HG03045 (cell line): ENCODE results near the gene FOXK2.
"Not testable (repeated sequence)": the region's sequence is repeated elsewhere in the genome, so short reads cannot be mapped to it uniquely, and the experiment has no call there.

Experiments
- ATAC-seq: cut with Tn5 transposase; IDR thresholded peaks from one replicate; pipeline ENCODE4 v1.9.1; 2021; ENCODE audit warnings: mild to moderate bottlenecking, moderate library complexity; ENCODE audit not compliant: unreplicated experiment

FOXK2 gene

GRCh38 chr17:82561429-82562035 lies 42.0 kb downstream of the FOXK2 start:
- no peak for ATAC-seq

- ATAC-seq: not testable (repeated sequence)
Observed at GRCh38 chr17:82562718-82563220, 43.2 kb downstream of the FOXK2 start.

DNA sequence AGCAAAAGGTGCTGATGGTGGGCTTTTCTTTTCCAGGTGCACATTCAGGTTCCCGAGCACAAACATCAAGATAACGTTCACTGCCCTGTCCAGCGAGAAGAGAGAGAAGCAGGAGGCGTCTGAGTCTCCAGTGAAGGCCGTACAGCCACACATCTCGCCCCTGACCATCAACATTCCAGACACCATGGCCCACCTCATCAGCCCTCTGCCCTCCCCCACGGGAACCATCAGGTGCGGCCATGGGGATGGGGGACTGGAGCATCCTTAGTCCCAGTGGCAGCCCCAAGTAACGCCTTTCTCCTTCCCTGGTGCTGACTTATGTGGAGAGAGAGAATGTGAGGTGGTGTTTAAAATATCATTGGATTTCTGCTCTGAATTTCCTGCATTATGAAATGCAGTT lies 43.8 kb downstream of the FOXK2 start:
- no peak for ATAC-seq

GRCh38 chr17:82563745-82564144 lies 44.2 kb downstream of the FOXK2 start:
- ATAC-seq: not testable (repeated sequence)

GRCh38 chr17:82564241-82564640 lies 44.7 kb downstream of the FOXK2 start:
- ATAC-seq: no peak

GRCh38 chr17:82565551-82565950 lies 46.0 kb downstream of the FOXK2 start:
- ATAC-seq: no peak

DNA sequence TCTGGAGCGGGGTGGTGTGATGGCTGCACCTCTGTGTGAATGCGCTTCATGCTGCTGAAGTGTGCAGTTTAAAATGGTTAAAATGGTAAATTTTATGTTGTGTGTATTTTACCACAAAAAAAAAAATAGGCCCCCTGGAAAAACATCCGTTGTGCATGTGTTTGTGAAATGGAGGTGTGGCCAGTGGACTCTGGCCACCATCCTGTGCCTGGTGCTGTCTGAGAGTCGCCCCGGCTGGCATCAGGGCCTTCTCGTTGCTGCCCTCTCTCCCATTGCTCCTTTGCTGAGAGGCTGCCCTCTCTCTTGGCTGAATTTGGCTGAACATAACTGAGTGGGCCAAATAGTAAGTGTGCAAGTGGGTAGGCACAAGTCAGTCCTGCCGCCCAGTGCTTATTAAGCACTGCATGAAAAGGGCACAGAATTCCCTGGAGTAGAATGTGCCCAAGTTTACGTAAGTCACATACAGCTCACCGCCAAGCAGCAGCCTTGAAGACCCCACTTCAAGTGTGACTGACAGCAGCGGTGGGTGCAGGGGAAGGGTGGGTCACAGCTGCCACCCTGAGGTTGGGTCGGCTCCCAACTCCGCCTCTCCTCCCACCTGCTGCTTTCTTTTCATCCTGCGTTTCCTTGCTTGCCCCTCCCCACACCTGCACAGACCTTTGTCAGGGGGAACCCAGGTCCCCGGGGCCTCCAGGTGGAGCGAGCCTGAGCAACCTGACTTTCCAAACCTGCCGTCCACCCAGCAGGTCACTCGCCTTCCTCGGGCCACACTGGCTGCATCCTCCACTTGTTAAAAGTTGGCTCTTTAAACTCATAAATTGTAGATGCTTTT lies 46.8 kb downstream of the FOXK2 start:
- no peak for ATAC-seq

- ATAC-seq: no peak
Observed at GRCh38 chr17:82567286-82567685, 47.8 kb downstream of the FOXK2 start.

DNA sequence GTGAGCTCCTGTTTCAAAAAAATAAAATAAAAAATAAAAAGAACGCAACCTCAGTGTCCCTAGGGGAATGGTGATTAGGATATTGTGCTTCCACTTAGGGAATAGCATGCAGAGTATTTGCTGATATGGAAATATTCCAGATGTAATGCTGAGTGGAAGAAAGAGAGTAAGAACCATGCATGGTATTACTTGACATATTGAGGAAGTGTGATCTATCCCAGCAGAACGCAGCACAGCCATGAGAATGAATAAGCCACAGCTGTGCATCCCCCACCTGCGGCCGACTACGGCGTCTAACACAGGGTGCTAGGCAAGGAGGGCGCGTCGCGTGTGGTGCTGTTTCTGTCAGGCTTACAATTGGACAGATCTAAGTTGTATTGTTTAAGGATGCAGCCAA lies 49.5 kb downstream of the FOXK2 start:
- no peak for ATAC-seq

- ATAC-seq: no peak
Observed at GRCh38 chr17:82569621-82570020, 50.1 kb downstream of the FOXK2 start.

DNA sequence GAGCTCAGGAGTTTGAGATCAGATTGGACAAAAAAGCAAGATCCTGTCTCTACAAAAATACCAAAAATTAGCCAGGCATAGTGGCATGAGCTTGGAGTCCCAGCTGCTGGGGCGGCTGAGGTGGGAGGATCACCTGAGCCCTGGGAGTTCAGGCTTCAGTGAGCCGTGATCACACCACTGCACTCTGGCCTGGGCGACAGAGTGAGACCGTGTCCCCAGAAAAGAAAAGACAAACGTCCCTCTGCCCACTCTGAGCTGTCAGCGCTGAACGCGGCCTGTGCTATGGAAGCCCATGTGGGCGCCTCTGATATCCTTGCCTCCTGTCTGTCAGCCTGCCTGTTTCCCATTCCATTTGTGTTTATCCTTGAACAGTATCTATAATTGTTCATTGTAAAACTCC lies 50.7 kb downstream of the FOXK2 start:
- no peak for ATAC-seq

- ATAC-seq: no peak
Observed at GRCh38 chr17:82571855-82572254, 52.3 kb downstream of the FOXK2 start.

GRCh38 chr17:82574041-82574440 lies 54.5 kb downstream of the FOXK2 start:
- no peak for ATAC-seq

GRCh38 chr17:82575581-82576221 lies 56.2 kb downstream of the FOXK2 start:
- not testable (repeated sequence) for ATAC-seq

GRCh38 chr17:82577300-82577699 lies 57.8 kb downstream of the FOXK2 start:
- no peak for ATAC-seq

GRCh38 chr17:82579969-82580368 lies 60.4 kb downstream of the FOXK2 start:
- not testable (repeated sequence) for ATAC-seq

DNA sequence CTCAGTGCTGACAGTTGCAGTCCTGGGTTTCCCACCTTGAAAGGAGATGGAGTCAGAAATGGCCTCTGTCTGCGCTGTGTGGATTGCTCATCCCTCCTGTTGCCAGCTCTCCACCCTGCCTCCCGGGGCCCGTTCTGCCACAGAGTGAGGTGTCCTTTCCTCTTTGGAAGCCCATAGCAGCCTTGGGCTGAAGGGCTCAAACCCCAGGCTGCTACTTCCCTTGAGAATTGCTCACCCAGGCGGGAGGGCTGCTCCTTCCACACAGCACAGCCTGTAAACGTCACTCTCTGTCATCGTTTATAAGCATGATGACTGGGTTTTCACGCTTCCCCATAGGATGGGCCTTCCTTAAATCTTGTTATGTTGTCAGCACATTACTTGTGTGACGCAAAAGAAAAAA lies 62.7 kb downstream of the FOXK2 start:
- ATAC-seq: no peak

- no peak for ATAC-seq
Observed at GRCh38 chr17:82582709-82583108, 63.2 kb downstream of the FOXK2 start.

DNA sequence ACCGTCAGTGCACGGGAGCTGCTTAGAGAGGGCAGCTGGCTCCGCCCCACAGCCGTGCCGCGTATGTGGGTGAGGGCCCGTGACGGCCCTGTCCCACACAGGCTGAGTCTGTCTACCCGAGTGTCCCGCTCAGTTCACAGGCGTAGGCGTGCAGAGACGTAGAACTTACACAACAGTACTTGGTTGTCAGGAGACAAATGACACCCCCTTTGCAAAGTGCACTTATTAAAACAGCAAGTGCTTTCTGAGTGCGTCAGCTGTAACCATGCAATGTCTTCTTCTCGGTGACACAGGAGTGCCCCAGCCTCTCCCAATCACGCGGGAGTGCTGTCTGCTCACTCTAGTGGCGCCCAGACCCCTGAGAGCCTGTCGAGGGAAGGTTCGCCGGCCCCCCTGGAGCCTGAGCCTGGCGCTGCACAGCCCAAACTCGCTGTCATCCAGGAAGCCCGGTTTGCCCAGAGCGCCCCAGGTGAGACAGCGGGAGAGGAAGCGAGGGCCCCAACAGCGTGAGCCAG lies 64.2 kb downstream of the FOXK2 start:
- ATAC-seq: no peak

DNA sequence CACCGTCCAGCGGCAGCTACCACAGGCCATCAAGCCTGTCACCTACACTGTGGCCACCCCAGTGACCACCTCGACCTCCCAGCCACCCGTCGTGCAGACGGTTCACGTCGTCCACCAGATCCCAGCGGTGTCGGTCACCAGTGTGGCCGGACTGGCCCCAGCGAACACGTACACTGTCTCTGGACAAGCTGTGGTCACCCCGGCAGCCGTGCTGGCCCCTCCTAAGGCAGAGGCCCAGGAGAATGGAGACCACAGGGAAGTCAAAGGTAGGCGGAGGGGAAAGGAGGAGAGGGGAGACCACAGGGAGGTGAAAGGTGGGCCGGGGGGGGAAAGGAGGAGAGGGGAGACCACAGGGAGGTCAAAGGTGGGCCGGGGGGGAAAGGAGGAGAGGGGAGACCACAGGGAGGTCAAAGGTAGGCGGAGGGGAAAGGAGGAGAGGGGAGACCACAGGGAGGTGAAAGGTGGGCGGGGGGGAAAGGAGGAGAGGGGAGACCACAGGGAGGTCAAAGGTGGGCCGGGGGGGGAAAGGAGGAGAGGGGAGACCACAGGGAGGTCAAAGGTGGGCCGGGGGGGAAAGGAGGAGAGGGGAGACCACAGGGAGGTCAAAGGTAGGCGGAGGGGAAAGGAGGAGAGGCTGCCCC lies 66.5 kb downstream of the FOXK2 start:
- not testable (repeated sequence) for ATAC-seq
